ENCODE results near the gene ANKEF1.

DNA sequence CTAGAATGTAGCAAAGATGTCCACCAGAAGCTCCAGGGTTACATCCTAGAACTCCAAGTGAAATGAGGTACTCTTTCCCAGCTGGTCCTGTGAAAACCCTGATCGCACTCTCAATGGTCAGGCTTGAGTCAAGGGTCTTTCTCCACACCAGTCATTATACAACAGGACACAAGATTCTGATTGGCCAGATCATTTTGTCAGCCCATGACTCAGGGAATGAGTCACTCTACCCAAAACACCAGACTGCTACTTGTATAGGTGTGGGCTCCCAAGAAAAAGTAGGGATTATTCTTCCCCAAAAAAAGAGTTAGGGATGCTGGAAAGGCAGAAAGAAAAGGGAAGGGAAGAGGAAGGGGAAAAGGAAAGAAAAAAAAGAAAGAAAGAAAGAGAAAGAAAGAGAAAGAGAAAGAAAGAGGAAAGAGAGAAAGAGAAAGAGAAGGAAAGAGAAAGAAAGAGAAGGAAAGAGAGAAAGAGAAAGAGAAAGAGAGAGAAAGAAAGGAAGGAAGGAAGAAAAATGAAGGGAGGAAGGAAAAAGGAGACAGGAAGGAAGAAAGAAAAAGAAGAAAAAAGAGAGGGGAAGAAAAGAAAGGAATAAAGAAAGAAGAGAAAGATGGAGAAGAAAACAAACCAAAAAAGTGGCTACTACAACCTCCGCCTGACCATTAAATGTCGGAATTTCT lies 30.5 kb downstream of the ANKEF1 start:
- TF ChIP-seq, protein P1, sequence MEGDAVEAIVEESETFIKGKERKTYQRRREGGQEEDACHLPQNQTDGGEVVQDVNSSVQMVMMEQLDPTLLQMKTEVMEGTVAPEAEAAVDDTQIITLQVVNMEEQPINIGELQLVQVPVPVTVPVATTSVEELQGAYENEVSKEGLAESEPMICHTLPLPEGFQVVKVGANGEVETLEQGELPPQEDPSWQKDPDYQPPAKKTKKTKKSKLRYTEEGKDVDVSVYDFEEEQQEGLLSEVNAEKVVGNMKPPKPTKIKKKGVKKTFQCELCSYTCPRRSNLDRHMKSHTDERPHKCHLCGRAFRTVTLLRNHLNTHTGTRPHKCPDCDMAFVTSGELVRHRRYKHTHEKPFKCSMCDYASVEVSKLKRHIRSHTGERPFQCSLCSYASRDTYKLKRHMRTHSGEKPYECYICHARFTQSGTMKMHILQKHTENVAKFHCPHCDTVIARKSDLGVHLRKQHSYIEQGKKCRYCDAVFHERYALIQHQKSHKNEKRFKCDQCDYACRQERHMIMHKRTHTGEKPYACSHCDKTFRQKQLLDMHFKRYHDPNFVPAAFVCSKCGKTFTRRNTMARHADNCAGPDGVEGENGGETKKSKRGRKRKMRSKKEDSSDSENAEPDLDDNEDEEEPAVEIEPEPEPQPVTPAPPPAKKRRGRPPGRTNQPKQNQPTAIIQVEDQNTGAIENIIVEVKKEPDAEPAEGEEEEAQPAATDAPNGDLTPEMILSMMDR (IDR thresholded peaks at IDR 0.05 in 4 of 5, conservative IDR thresholded peaks at IDR 0.05 in 1 of 5): no peak
- no peak for TF ChIP-seq POLR2A (IDR thresholded peaks at IDR 0.05)
